CD14-positive monocyte (primary cell): ENCODE measurements around the gene RNASE12. TPM values are rescaled to one million over a fixed set of nuclear protein-coding genes. Genes with fewer than 3 reads are reported as not detected.
"Not testable (repeated sequence)": the region's sequence is repeated elsewhere in the genome, so short reads cannot be mapped to it uniquely, and the experiment has no call there.

Experiments
- DNase-seq, 3 donors: peaks; one replicate each; pipeline ENCODE4 v3.0.0-alpha.2; 2011 to 2022
- H2AFZ ChIP-seq: 2 replicates; pipeline ENCODE4 v1.6.0; 2012; ENCODE audit warnings: mild to moderate bottlenecking, low read depth, low read length, inconsistent platforms; ENCODE audit not compliant: insufficient read depth, poor library complexity, severe bottlenecking
- H3K27ac ChIP-seq, 2 donors: 1 replicate in 1 of 2; 2 replicates in 1 of 2; pipeline ENCODE4 v1.5.1; 2012 to 2013; ENCODE audit warnings: low read length in 2 of 2, control low read depth in 1 of 2, inconsistent platforms in 1 of 2, low read depth in 1 of 2, mild to moderate bottlenecking in 1 of 2
- H3K27me3 ChIP-seq, 2 donors: one replicate each; pipeline versions ENCODE4 v1.6.0 to v1.6.1; 2011 to 2013; ENCODE audit warnings: low read length in 2 of 2; ENCODE audit not compliant: control insufficient read depth in 2 of 2, insufficient read depth in 2 of 2
- H3K36me3 ChIP-seq, 2 donors: replicated peaks in 1 of 2; 1 replicate in 1 of 2; 2 replicates in 1 of 2; pipeline versions ENCODE4 v1.5.1 to v1.6.1; 2012 to 2013; ENCODE audit warnings: low read length in 2 of 2, control low read depth in 1 of 2, inconsistent platforms in 1 of 2, mild to moderate bottlenecking in 1 of 2; ENCODE audit not compliant: insufficient read depth in 2 of 2, control insufficient read depth in 1 of 2
- H3K4me1 ChIP-seq, 2 donors: 1 replicate in 1 of 2; 2 replicates in 1 of 2; pipeline versions ENCODE4 v1.5.1 to v1.6.1; 2012 to 2013; ENCODE audit warnings: low read length in 2 of 2, control low read depth in 1 of 2, inconsistent platforms in 1 of 2, mild to moderate bottlenecking in 1 of 2, moderate library complexity in 1 of 2; ENCODE audit not compliant: insufficient read depth in 2 of 2, control insufficient read depth in 1 of 2
- H3K4me2 ChIP-seq: replicated peaks from 2 replicates; pipeline ENCODE3; 2012; ENCODE audit warnings: low read length, moderate library complexity, mild to moderate bottlenecking; ENCODE audit not compliant: poor library complexity, severe bottlenecking; ENCODE audit errors: extremely low read depth
- H3K4me3 ChIP-seq, 3 experiments: fragments of 200-600 bp in 1 of 3; sonication (generic) in 1 of 3; replicated peaks in 1 of 3; 1 replicate in 2 of 3; 2 replicates in 1 of 3; pipeline ENCODE4 v1.5.1; 2011 to 2013; ENCODE audit warnings: low read length in 3 of 3, mild to moderate bottlenecking in 3 of 3, control low read depth in 2 of 3, low read depth in 2 of 3, inconsistent platforms in 1 of 3, moderate library complexity in 1 of 3
- H3K79me2 ChIP-seq: 2 replicates; pipeline ENCODE4 v1.6.0; 2012; ENCODE audit warnings: mild to moderate bottlenecking, control low read depth, inconsistent platforms, low read length, moderate library complexity; ENCODE audit not compliant: insufficient read depth
- H3K9ac ChIP-seq: 2 replicates; pipeline ENCODE4 v1.6.0; 2017; ENCODE audit warnings: low read length, mild to moderate bottlenecking; ENCODE audit not compliant: insufficient read depth, poor library complexity, severe bottlenecking
- H3K9me3 ChIP-seq, 2 donors: replicated peaks in 1 of 2; 1 replicate in 1 of 2; 2 replicates in 1 of 2; pipeline versions ENCODE4 v1.5.1 to v1.6.1; 2012 to 2013; ENCODE audit warnings: low read length in 2 of 2, control low read depth in 1 of 2; ENCODE audit not compliant: control insufficient read depth in 1 of 2, insufficient read depth in 1 of 2
- H4K20me1 ChIP-seq: 2 replicates; pipeline ENCODE4 v1.6.0; 2012; ENCODE audit warnings: mild to moderate bottlenecking, low read length, control low read depth, moderate library complexity; ENCODE audit not compliant: insufficient read depth
- H3K27ac Mint-ChIP-seq, 7 donors: one replicate each; pipeline ENCODE4 v1.8.0; 2020; ENCODE audit warnings: mild to moderate bottlenecking in 7 of 7, mixed read lengths in 7 of 7, moderate library complexity in 6 of 7, inconsistent platforms in 2 of 7
- H3K27me3 Mint-ChIP-seq, 3 donors: one replicate each; pipeline ENCODE4 v1.8.0; 2021 to 2022; ENCODE audit warnings: low read depth in 3 of 3, mild to moderate bottlenecking in 3 of 3, mixed read lengths in 3 of 3, moderate library complexity in 3 of 3, inconsistent platforms in 1 of 3
- H3K36me3 Mint-ChIP-seq, 2 donors: one replicate each; pipeline ENCODE4 v1.8.0; 2020; ENCODE audit warnings: mixed read lengths in 2 of 2, inconsistent platforms in 1 of 2, mild to moderate bottlenecking in 1 of 2
- H3K4me1 Mint-ChIP-seq: one replicate; pipeline ENCODE4 v1.8.0; 2020; ENCODE audit warnings: mild to moderate bottlenecking, mixed read lengths
- H3K4me3 Mint-ChIP-seq, 2 donors: one replicate each; pipeline ENCODE4 v1.8.0; 2020; ENCODE audit warnings: mild to moderate bottlenecking in 2 of 2, mixed read lengths in 2 of 2, moderate library complexity in 1 of 2
- H3K9me3 Mint-ChIP-seq, 7 donors: one replicate each; pipeline ENCODE4 v1.8.0; 2020 to 2022; ENCODE audit warnings: mixed read lengths in 7 of 7, mild to moderate bottlenecking in 6 of 7, moderate library complexity in 6 of 7, inconsistent platforms in 2 of 7
- WGBS: methylation state at CpG from one replicate; pipeline ENCODE4 v1.1.5; 2013; ENCODE audit warnings: missing lambda C conversion rate; ENCODE audit not compliant: insufficient coverage; 5-methylcytosine and 5-hydroxymethylcytosine counted together
- intact Hi-C, 2 donors: fragments of 100-400 bp; cut with micrococcal nuclease; formaldehyde crosslinking; loops; one replicate each; pipeline versions ENCODE4 v1.15.0 to v1.15.1; 2023
- polyA plus RNA-seq, 3 donors: library from polyadenylated mRNA; depleted of rRNA in 1 of 3; unstranded in 2 of 3; stranded (reverse) in 1 of 3; fragments of 300-500 nt in 2 of 3; fragments of >200 nt in 1 of 3; fragmentation: Illumina TruSeq in 2 of 3; gene quantifications; 1 replicate in 2 of 3; 2 replicates in 1 of 3; pipeline ENCODE4 v1.2.3, GENCODE V29; 2012 to 2021
- TF ChIP-seq, protein P1 (sequence below): fragments of 200-600 bp; IDR thresholded peaks from one replicate; pipeline ENCODE4 v1.8.0; 2022; ENCODE audit warnings: antibody characterized with exemption, mild to moderate bottlenecking

The RNASE12 gene
- polyA plus RNA-seq, 3 donors: not detected

DNA sequence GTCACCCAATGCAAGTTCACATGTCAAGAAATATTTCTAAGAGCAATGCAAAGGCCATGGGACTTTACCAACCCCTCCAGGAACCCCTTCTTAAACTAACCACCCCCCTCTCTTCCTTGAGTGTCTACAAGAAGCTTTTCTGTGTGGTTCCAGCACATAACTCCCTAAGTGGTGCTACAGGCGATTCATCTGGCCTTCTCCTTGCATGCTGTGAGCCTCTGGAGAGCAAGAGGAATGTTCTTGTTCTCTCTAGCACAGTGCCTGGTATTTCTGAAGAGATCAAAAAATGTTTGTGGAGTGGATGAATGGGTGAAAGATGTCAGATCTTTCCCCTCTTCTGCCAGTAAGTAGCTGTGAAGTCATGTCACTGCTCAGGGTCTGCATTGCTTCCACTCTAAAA, 5.9 kb upstream of the RNASE12 start:
- Mint-ChIP-seq H3K4me1 (peaks cover 11% of the 10 kb centered on the region), H3K9me3 (peaks cover 0 to 3% (median 0%) of the 10 kb centered on the region in 7 donors), H3K4me3 (no peak overlapping the region), H3K27ac (no peak overlapping the region), H3K36me3 (no peaks in the 10 kb centered on the region), H3K27me3 (peaks cover 0 to 8% (median 0%) of the 10 kb centered on the region in 3 donors)
- intact Hi-C loops: no loop called here
- TF ChIP-seq, protein P1, sequence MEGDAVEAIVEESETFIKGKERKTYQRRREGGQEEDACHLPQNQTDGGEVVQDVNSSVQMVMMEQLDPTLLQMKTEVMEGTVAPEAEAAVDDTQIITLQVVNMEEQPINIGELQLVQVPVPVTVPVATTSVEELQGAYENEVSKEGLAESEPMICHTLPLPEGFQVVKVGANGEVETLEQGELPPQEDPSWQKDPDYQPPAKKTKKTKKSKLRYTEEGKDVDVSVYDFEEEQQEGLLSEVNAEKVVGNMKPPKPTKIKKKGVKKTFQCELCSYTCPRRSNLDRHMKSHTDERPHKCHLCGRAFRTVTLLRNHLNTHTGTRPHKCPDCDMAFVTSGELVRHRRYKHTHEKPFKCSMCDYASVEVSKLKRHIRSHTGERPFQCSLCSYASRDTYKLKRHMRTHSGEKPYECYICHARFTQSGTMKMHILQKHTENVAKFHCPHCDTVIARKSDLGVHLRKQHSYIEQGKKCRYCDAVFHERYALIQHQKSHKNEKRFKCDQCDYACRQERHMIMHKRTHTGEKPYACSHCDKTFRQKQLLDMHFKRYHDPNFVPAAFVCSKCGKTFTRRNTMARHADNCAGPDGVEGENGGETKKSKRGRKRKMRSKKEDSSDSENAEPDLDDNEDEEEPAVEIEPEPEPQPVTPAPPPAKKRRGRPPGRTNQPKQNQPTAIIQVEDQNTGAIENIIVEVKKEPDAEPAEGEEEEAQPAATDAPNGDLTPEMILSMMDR: no peak
- Histone ChIP-seq H3K4me2 (no peak overlapping the region), H3K4me1 (peaks cover 3 to 6% of the 10 kb centered on the region in 2 donors), H3K79me2 (no peaks in the 10 kb centered on the region), H3K9ac (no peak overlapping the region), H3K27ac (no peak overlapping the region), H2AFZ (no peak overlapping the region), H3K36me3 (no peaks in the 10 kb centered on the region), H3K27me3 (no peaks in the 10 kb centered on the region), H3K4me3 (no peak overlapping the region), H4K20me1 (no peaks in the 10 kb centered on the region), H3K9me3 (no peaks in the 10 kb centered on the region)
- DNase-seq: no peak
- WGBS: no CpG with 5 or more reads among the region's 1 CpG

DNA sequence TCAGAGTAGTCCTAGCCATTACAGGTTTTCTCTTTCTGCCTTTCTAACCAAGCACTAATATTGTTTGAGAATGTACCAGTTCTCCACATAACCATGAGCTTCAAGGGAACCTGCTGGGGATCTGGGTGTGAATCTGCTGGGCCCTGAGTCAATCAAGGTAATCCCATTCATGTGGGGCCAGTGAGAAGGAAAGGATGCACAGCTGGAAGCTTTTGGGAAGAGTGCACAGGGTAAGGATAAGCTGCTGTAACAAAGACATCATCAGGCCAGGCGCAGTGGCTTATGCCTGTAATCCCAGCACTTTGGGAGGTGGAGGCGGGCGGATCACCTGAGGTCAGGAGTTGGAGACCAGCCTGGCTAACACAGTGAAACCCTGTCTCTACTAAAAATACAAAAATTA, 4.5 kb upstream of the RNASE12 start:
- H3K9me3 Mint-ChIP-seq, H3K36me3 Mint-ChIP-seq, H3K27ac ChIP-seq, H3K4me3 ChIP-seq, H2AFZ ChIP-seq, H3K4me1 Mint-ChIP-seq, H3K4me1 ChIP-seq, H3K27ac Mint-ChIP-seq, H3K27me3 ChIP-seq, H3K4me3 Mint-ChIP-seq, H3K79me2 ChIP-seq, DNase-seq, H3K36me3 ChIP-seq, H3K4me2 ChIP-seq, H3K9ac ChIP-seq, H3K27me3 Mint-ChIP-seq, H4K20me1 ChIP-seq, intact Hi-C loops, H3K9me3 ChIP-seq: not testable (repeated sequence)
- 100% methylated on average over 3 of the region's 3 CpGs for WGBS
